Hematopoietic multipotent progenitor cell treated with erythropoietin and hydrocortisone succinate and interleukin-3 and kit ligand, for 15 days (in vitro differentiated cells): ENCODE measurements around the gene LPO.

Experiments
- DNase-seq: peaks from one replicate; pipeline ENCODE4 v3.0.0-alpha.2; 2015; ENCODE audit warnings: low spot score

Gene LPO

GRCh38 chr17:58263773-58264172 lies 25.4 kb downstream of the LPO start:
- no peak for DNase-seq

- DNase-seq, result no peak
Observed at GRCh38 chr17:58264407-58265103, 26.2 kb downstream of the LPO start.

GRCh38 chr17:58265271-58265670 lies 26.9 kb downstream of the LPO start:
- DNase-seq, result no peak

GRCh38 chr17:58265902-58266875 lies 27.8 kb downstream of the LPO start:
- no peak for DNase-seq

- no peak for DNase-seq
Observed at GRCh38 chr17:58267347-58268324, 29.3 kb downstream of the LPO start.

- no peak for DNase-seq
Observed at GRCh38 chr17:58268326-58268725, 29.9 kb downstream of the LPO start.

- no peak for DNase-seq
Observed at GRCh38 chr17:58268774-58269556, 30.6 kb downstream of the LPO start.

GRCh38 chr17:58269557-58270291 lies 31.3 kb downstream of the LPO start:
- DNase-seq, result no peak

- DNase-seq, result no peak
Observed at GRCh38 chr17:58270476-58271215, 32.3 kb downstream of the LPO start.

GRCh38 chr17:58271216-58271931 lies 33.0 kb downstream of the LPO start:
- no peak for DNase-seq

GRCh38 chr17:58272367-58273280 lies 34.2 kb downstream of the LPO start:
- no peak for DNase-seq

GRCh38 chr17:58273453-58274104 lies 35.2 kb downstream of the LPO start:
- no peak for DNase-seq

- DNase-seq, result no peak
Observed at GRCh38 chr17:58275417-58275816, 37.0 kb downstream of the LPO start.

GRCh38 chr17:58276423-58276822 lies 38.0 kb downstream of the LPO start:
- DNase-seq, result no peak

- peak; percentile 11 for DNase-seq
Observed at GRCh38 chr17:58277107-58277801, 38.9 kb downstream of the LPO start.

- DNase-seq, result no peak
Observed at GRCh38 chr17:58277802-58278595, 39.6 kb downstream of the LPO start.
